Motor neuron (in vitro differentiated cells): Measurements from ENCODE around the gene HS6ST2. TPM values are rescaled to one million over a fixed set of nuclear protein-coding genes. Genes with fewer than 3 reads are reported as not detected.

Experiments used
- ATAC-seq, 8 experiments: fragments of 200-7000 bp; cut with Tn5 transposase; replicated peaks in 6 of 8; 2 replicates each; pipeline ENCODE4 v1.8.0; 2021; ENCODE audit warnings: mild to moderate bottlenecking in 8 of 8, moderate library complexity in 8 of 8
- H3K27ac ChIP-seq, 2 donors: fragments of 250-450 bp; sonication (Bioruptor Pico); 2 replicates each; pipeline ENCODE4 v1.9.0; 2021; ENCODE audit warnings: antibody characterized with exemption in 2 of 2, mild to moderate bottlenecking in 2 of 2, moderate library complexity in 1 of 2
- H3K4me1 ChIP-seq, 2 donors: fragments of 250-450 bp; sonication (Bioruptor Pico); replicated peaks in 1 of 2; 2 replicates each; pipeline ENCODE4 v1.6.1; 2021; ENCODE audit warnings: antibody characterized with exemption in 2 of 2, mild to moderate bottlenecking in 2 of 2, moderate library complexity in 1 of 2
- H3K4me3 ChIP-seq, 5 donors: fragments of 250-450 bp; sonication (Bioruptor Pico); 2 replicates each; pipeline ENCODE4 v1.9.0; 2021; ENCODE audit warnings: antibody characterized with exemption in 5 of 5, mild to moderate bottlenecking in 5 of 5, moderate library complexity in 4 of 5
- WGBS, 10 experiments: fragments of 450-650 bp; shearing (Covaris generic); methylation state at CpG; one replicate each; pipeline ENCODE4 v1.0.0; 2022; 5-methylcytosine and 5-hydroxymethylcytosine counted together
- in situ Hi-C, 9 experiments: fragments of 400-800 bp; cut with MboI; loops; one replicate each; pipeline ENCODE4 v1.15.0; 2021; ENCODE audit warnings: low sequenced_read_pairs in 9 of 9, low pct_unique_long_range_greater_than_20kb in 2 of 9; ENCODE audit not compliant: unreplicated experiment in 9 of 9
- total RNA-seq, 8 experiments: library from RNA; unstranded; fragments of 300-600 nt; gene quantifications; 2 replicates each; pipeline versions ENCODE4 v1.2.3 to v1.2.4, GENCODE V29; 2022

Gene HS6ST2
- total RNA-seq, 8 experiments from 2014 or later, result 14.2 to 25.7 (median 15.7) TPM

- 56 to 95% (median 71%) methylated on average over 1 to 3 of the region's 3 CpGs; no CpG with 5 or more reads in 7 of the 10 experiments for WGBS, 10 experiments
- no peaks in the 10 kb centered on the region for H3K4me1 ChIP-seq
- no peak overlapping the region for H3K4me3 ChIP-seq
- in situ Hi-C loops, result loop anchor here in 1 of 9 experiments (25.0 kb wide), 1 partner anchor 304 kb away; no protein-coding TSS in a partner anchor
- no peak overlapping the region for H3K27ac ChIP-seq
- no peak for ATAC-seq
Measured at GRCh38 chrX:132591719-132592275, 366.6 kb downstream of the HS6ST2 start.

GRCh38 chrX:132590350-132591026 is 367.9 kb downstream of the HS6ST2 start:
- no peaks in the 10 kb centered on the region for H3K4me1 ChIP-seq
- H3K27ac ChIP-seq, result no peak overlapping the region
- ATAC-seq, result no peak
- WGBS, 10 experiments, result 20% methylated on average over 1 of the region's 2 CpGs; no CpG with 5 or more reads in 9 of the 10 experiments
- H3K4me3 ChIP-seq, result no peak overlapping the region
- in situ Hi-C loops, result loop anchor here in 1 of 9 experiments (25.0 kb wide), 1 partner anchor 303 kb away; no protein-coding TSS in a partner anchor

DNA sequence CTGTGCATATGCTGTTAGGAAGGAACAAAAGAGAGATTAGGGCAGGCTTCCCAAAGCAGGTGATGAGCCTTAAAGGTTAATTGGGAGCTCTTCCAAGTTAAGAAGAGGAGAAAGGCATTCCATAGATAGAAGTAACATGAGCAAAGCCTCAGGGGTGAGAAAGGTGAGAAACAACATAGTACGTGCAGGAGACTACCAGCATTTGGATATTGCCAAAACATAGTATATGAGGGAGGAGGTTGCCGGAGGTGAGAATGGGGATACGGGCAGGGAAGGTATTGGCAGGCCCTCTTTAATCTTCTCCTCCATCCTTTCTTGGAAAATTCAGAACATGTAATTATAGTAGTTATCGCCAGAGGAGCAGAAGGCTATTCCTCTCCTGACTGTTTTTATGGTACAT is 373.5 kb downstream of the HS6ST2 start:
- Histone ChIP-seq H3K27ac (no peak overlapping the region), H3K4me1 (no peaks in the 10 kb centered on the region), H3K4me3 (no peak overlapping the region)
- 68 to 100% (median 93%) methylated on average over 1 to 4 of the region's 4 CpGs; no CpG with 5 or more reads in 4 of the 10 experiments for WGBS, 10 experiments
- in situ Hi-C loops, result loop anchor here in 1 of 9 experiments (25.0 kb wide), 1 partner anchor 298 kb away; no protein-coding TSS in a partner anchor
- ATAC-seq, result no peak

GRCh38 chrX:132576939-132577338 is 381.5 kb downstream of the HS6ST2 start:
- no peak overlapping the region for H3K27ac ChIP-seq
- H3K4me1 ChIP-seq, result no peaks in the 10 kb centered on the region
- WGBS, 10 experiments, result 0 to 100% (median 43%) methylated on average over 1 to 2 of the region's 2 CpGs; no CpG with 5 or more reads in 5 of the 10 experiments
- ATAC-seq, result peak in 1 of 8 experiments; percentile 69
- in situ Hi-C loops, result loop anchor here in 1 of 9 experiments (25.0 kb wide), 1 partner anchor 290 kb away; no protein-coding TSS in a partner anchor
- no peak overlapping the region for H3K4me3 ChIP-seq

Other genes starting within 250 kb of the HS6ST2 start
- gene USP26, start 138.5 kb upstream of the HS6ST2 start, total RNA-seq, result under 1 TPM in 3 of 8 experiments, not detected in 5; under 0.01 to 0.36 (median 0.14) TPM